ENCODE measurements around the gene EIF4A3. TPM values are rescaled to one million over a fixed set of nuclear protein-coding genes. Genes with fewer than 3 reads are reported as not detected.

The EIF4A3 gene
- total RNA-seq, 1 donor from 2014 or later = 90.1 TPM

GRCh38 chr17:80114758-80115157 is 32.2 kb downstream of the EIF4A3 start:
- intact Hi-C loops (cut with DNase I) = no loop called here
- H3K27ac ChIP-seq = no peak overlapping the region
- no peak overlapping the region for H3K4me3 ChIP-seq
- H3K9me3 ChIP-seq = no peaks in the 10 kb centered on the region
- peaks cover under 1% of the 10 kb centered on the region for H3K4me1 ChIP-seq
- no peak for TF ChIP-seq POLR2AphosphoS5 (IDR thresholded peaks at IDR 0.05; ENCODE audit: insufficient read depth in 1 of 2, low read depth in 1 of 2)
- TF ChIP-seq POLR2A (IDR thresholded peaks at IDR 0.05) = no peak
- TF ChIP-seq, protein P1, sequence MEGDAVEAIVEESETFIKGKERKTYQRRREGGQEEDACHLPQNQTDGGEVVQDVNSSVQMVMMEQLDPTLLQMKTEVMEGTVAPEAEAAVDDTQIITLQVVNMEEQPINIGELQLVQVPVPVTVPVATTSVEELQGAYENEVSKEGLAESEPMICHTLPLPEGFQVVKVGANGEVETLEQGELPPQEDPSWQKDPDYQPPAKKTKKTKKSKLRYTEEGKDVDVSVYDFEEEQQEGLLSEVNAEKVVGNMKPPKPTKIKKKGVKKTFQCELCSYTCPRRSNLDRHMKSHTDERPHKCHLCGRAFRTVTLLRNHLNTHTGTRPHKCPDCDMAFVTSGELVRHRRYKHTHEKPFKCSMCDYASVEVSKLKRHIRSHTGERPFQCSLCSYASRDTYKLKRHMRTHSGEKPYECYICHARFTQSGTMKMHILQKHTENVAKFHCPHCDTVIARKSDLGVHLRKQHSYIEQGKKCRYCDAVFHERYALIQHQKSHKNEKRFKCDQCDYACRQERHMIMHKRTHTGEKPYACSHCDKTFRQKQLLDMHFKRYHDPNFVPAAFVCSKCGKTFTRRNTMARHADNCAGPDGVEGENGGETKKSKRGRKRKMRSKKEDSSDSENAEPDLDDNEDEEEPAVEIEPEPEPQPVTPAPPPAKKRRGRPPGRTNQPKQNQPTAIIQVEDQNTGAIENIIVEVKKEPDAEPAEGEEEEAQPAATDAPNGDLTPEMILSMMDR (IDR thresholded peaks at IDR 0.05) = no peak
- DNase-seq (ENCODE audit: extremely low spot score in 2 of 2) = no peak
- peaks cover 0 to 7% of the 10 kb centered on the region in 2 donors for H3K36me3 ChIP-seq
- H3K27me3 ChIP-seq = no peaks in the 10 kb centered on the region

DNA sequence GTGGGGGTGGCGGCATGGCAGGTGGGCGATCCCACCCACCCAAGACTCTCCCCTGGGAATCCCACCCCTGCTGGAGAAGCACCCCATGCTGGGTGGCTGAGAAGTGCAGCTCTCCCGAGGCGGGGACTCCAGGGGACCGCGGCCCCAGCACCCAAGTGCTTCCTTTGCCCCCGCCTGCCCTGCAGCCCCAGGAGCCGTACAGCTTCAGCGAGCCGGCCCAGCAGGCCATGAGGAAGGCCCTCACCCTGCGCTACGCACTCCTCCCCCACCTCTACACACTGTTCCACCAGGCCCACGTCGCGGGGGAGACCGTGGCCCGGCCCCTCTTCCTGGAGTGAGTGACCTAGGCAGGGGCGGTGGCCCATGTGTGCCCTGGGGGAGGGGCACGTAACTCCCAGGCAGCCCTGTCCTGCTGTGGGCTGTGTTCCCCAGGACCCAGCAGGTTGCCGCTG is 33.9 kb downstream of the EIF4A3 start:
- peaks cover 0 to 5% of the 10 kb centered on the region in 2 donors for H3K36me3 ChIP-seq
- H3K9me3 ChIP-seq = no peaks in the 10 kb centered on the region
- no peak overlapping the region for H3K4me3 ChIP-seq
- TF ChIP-seq POLR2A (IDR thresholded peaks at IDR 0.05) (no peak), POLR2AphosphoS5 (IDR thresholded peaks at IDR 0.05; ENCODE audit: insufficient read depth in 1 of 2, low read depth in 1 of 2) (no peak)
- TF ChIP-seq, protein P1 (IDR thresholded peaks at IDR 0.05) = no peak
- DNase-seq (ENCODE audit: extremely low spot score in 2 of 2) = no peak
- H3K4me1 ChIP-seq = peaks cover 9% of the 10 kb centered on the region
- intact Hi-C loops (cut with DNase I) = no loop called here
- no peak overlapping the region for H3K27ac ChIP-seq
- H3K27me3 ChIP-seq = no peaks in the 10 kb centered on the region

DNA sequence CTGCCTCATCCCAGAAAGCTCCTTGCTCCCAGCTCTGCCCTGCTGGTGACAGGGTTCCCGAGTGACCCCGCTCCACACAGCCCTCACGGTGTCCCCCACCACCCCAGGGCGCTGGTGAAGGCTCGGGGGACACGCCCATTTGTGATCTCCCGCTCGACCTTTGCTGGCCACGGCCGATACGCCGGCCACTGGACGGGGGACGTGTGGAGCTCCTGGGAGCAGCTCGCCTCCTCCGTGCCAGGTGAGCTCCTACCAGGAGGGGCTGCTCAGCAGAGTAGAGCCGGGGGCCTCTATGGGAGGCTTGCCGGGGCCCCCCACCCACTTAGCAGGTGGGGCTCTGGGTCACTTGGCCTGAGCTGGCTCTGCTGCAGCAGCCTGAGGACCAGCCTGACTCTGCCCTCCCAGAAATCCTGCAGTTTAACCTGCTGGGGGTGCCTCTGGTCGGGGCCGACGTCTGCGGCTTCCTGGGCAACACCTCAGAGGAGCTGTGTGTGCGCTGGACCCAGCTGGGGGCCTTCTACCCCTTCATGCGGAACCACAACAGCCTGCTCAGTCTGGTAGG is 34.4 kb downstream of the EIF4A3 start:
- intact Hi-C loops (cut with DNase I) = no loop called here
- Histone ChIP-seq H3K36me3 (peaks cover 0 to 5% of the 10 kb centered on the region in 2 donors), H3K27ac (no peak overlapping the region), H3K4me3 (no peak overlapping the region), H3K9me3 (no peaks in the 10 kb centered on the region), H3K27me3 (no peaks in the 10 kb centered on the region), H3K4me1 (peaks cover 9% of the 10 kb centered on the region)
- TF ChIP-seq POLR2A (IDR thresholded peaks at IDR 0.05) (no peak), POLR2AphosphoS5 (IDR thresholded peaks at IDR 0.05; ENCODE audit: insufficient read depth in 1 of 2, low read depth in 1 of 2) (no peak)
- no peak for DNase-seq (ENCODE audit: extremely low spot score in 2 of 2)

DNA sequence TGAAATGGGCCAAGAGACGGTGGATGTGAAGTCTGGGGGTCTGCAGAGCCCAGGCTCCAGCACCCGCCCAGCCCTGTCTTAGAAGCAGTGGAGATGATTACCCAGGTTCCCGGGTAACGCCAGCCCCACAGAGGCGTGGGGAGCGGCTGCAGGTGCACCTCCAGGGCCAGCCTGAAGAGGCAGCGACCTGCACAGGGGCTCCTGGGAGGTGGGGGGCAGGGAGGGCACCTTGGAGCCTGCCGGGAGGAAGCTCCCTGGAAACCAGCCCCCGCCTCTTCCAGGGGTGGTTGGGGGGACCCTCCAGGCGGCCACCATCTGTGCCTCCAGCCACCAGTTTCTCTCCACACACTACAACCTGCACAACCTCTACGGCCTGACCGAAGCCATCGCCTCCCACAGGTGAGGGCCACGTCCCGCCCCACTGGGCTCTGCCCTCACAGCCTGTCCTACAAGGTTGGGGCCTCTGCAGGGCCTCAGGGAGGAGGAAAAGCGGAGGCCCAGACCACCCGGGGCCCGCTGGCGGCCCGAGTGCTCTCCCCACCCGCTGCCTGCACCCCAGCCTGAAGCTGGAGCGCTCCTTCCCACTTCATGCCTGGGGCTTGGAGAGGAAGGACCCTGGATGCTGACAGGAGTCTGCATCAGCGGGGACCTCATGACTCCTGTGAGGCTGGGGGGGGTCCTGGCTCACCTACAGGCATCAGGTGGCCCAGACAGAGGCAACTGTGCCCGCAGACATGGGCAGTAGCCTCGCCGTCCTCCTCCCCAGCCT is 35.0 kb downstream of the EIF4A3 start:
- no peaks in the 10 kb centered on the region for H3K9me3 ChIP-seq
- TF ChIP-seq, protein P1 (IDR thresholded peaks at IDR 0.05) = no peak
- TF ChIP-seq POLR2AphosphoS5 (IDR thresholded peaks at IDR 0.05; ENCODE audit: insufficient read depth in 1 of 2, low read depth in 1 of 2) = no peak
- no peak for TF ChIP-seq POLR2A (IDR thresholded peaks at IDR 0.05)
- H3K4me3 ChIP-seq = no peak overlapping the region
- no peak for DNase-seq (ENCODE audit: extremely low spot score in 2 of 2)
- H3K4me1 ChIP-seq = peaks cover 9% of the 10 kb centered on the region
- no peak overlapping the region for H3K27ac ChIP-seq
- intact Hi-C loops (cut with DNase I) = no loop called here
- no peaks in the 10 kb centered on the region for H3K27me3 ChIP-seq
- H3K36me3 ChIP-seq = peaks cover 0 to 5% of the 10 kb centered on the region in 2 donors

GRCh38 chr17:80110927-80111701 is 35.8 kb downstream of the EIF4A3 start:
- no peaks in the 10 kb centered on the region for H3K27me3 ChIP-seq
- no peak for TF ChIP-seq POLR2AphosphoS5 (IDR thresholded peaks at IDR 0.05; ENCODE audit: insufficient read depth in 1 of 2, low read depth in 1 of 2)
- TF ChIP-seq, protein P1 (IDR thresholded peaks at IDR 0.05) = no peak
- TF ChIP-seq POLR2A (IDR thresholded peaks at IDR 0.05) = no peak
- no peak overlapping the region for H3K4me3 ChIP-seq
- peaks cover 9% of the 10 kb centered on the region for H3K4me1 ChIP-seq
- H3K27ac ChIP-seq = no peak overlapping the region
- H3K9me3 ChIP-seq = no peaks in the 10 kb centered on the region
- peaks cover 0 to 5% of the 10 kb centered on the region in 2 donors for H3K36me3 ChIP-seq
- no peak for DNase-seq (ENCODE audit: extremely low spot score in 2 of 2)
- intact Hi-C loops (cut with DNase I) = no loop called here

All from vagina (tissue), 2 donors.